SJCRH30 (cell line): ENCODE results near the gene PGA5. TPM values are rescaled to one million over a fixed set of nuclear protein-coding genes. Genes with fewer than 3 reads are reported as not detected.
A peak's percentile ranks its signal among the peaks of the same experiment; 100 is the strongest.
"Not testable (repeated sequence)": the region's sequence is repeated elsewhere in the genome, so short reads cannot be mapped to it uniquely, and the experiment has no call there.

Source experiments
- DNase-seq, 2 experiments: peaks; one replicate each; pipeline ENCODE4 v3.0.0-alpha.2; 2015 to 2020
- H3K27ac ChIP-seq: fragments of 250-450 bp; sonication (Bioruptor Pico); 2 replicates; pipeline ENCODE4 v1.5.1; 2020; ENCODE audit warnings: mild to moderate bottlenecking, moderate library complexity
- H3K27me3 ChIP-seq: fragments of 250-450 bp; sonication (Bioruptor Pico); 2 replicates; pipeline ENCODE4 v1.5.1; 2020; ENCODE audit warnings: mild to moderate bottlenecking, moderate library complexity
- H3K36me3 ChIP-seq: fragments of 250-450 bp; sonication (Bioruptor Pico); 2 replicates; pipeline ENCODE4 v1.5.1; 2020; ENCODE audit warnings: mild to moderate bottlenecking, moderate library complexity
- H3K4me1 ChIP-seq: fragments of 250-450 bp; sonication (Bioruptor Pico); 2 replicates; pipeline ENCODE4 v1.5.1; 2020; ENCODE audit warnings: mild to moderate bottlenecking, moderate library complexity
- H3K4me3 ChIP-seq: fragments of 250-450 bp; sonication (Bioruptor Pico); 2 replicates; pipeline ENCODE4 v1.5.1; 2020; ENCODE audit warnings: mild to moderate bottlenecking, moderate library complexity
- H3K9me3 ChIP-seq: fragments of 250-450 bp; sonication (Bioruptor Pico); replicated peaks from 2 replicates; pipeline ENCODE4 v1.5.1; 2020; ENCODE audit warnings: mild to moderate bottlenecking, moderate library complexity
- total RNA-seq: library from RNA; depleted of rRNA; stranded (reverse); fragments of >200 nt; shearing (Covaris generic); gene quantifications from 2 replicates; pipeline ENCODE4 v1.2.3, GENCODE V29; 2014; rRNA removed

Gene PGA5
- total RNA-seq = not detected in 2 replicates

- not testable (repeated sequence) for H3K4me1 ChIP-seq, H3K36me3 ChIP-seq, H3K27me3 ChIP-seq, DNase-seq, H3K4me3 ChIP-seq, H3K27ac ChIP-seq, H3K9me3 ChIP-seq
Measured at GRCh38 chr11:61240875-61241274, at the start of gene PGA5. TSS of gene PGA5 (plus strand) at chr11:61241175. CDS start at chr11:61241227, 52 bp downstream.

- Histone ChIP-seq H3K9me3 (no peaks in the 10 kb centered on the region), H3K36me3 (no peaks in the 10 kb centered on the region), H3K27me3 (no peaks in the 10 kb centered on the region; the same call in 1 of the 2 replicates), H3K4me1 (no peaks in the 10 kb centered on the region), H3K27ac (no peak overlapping the region), H3K4me3 (no peak overlapping the region)
- DNase-seq = peak in 1 of 2 experiments; percentile 13
Measured at GRCh38 chr11:61193596-61193995, 47.4 kb upstream of the PGA5 start.

GRCh38 chr11:61194169-61194671 lies 46.8 kb upstream of the PGA5 start:
- Histone ChIP-seq H3K27me3 (no peaks in the 10 kb centered on the region; the same call in 1 of the 2 replicates), H3K9me3 (no peaks in the 10 kb centered on the region), H3K27ac (no peak overlapping the region), H3K36me3 (no peaks in the 10 kb centered on the region), H3K4me3 (no peak overlapping the region), H3K4me1 (no peaks in the 10 kb centered on the region)
- no peak for DNase-seq

GRCh38 chr11:61194981-61195695 lies 45.8 kb upstream of the PGA5 start:
- Histone ChIP-seq H3K4me1 (no peaks in the 10 kb centered on the region), H3K27ac (no peak overlapping the region), H3K9me3 (no peaks in the 10 kb centered on the region), H3K36me3 (no peaks in the 10 kb centered on the region), H3K4me3 (no peak overlapping the region), H3K27me3 (no peaks in the 10 kb centered on the region; the same call in 1 of the 2 replicates)
- no peak for DNase-seq

GRCh38 chr11:61195719-61196118 lies 45.3 kb upstream of the PGA5 start:
- no peaks in the 10 kb centered on the region for H3K4me1 ChIP-seq

GRCh38 chr11:61198361-61198760 lies 42.6 kb upstream of the PGA5 start:
- H3K36me3 ChIP-seq = no peaks in the 10 kb centered on the region
- no peaks in the 10 kb centered on the region for H3K9me3 ChIP-seq
- H3K27ac ChIP-seq = no peak overlapping the region
- DNase-seq = no peak
- no peaks in the 10 kb centered on the region for H3K27me3 ChIP-seq
- H3K4me3 ChIP-seq = no peak overlapping the region
- no peaks in the 10 kb centered on the region for H3K4me1 ChIP-seq

More at GRCh38 chr11:61195719-61196118, 45.3 kb upstream of the PGA5 start:
- no peak overlapping the region for H3K4me3 ChIP-seq
- H3K9me3 ChIP-seq = no peaks in the 10 kb centered on the region
- DNase-seq = no peak
- no peak overlapping the region for H3K27ac ChIP-seq
- H3K36me3 ChIP-seq = no peaks in the 10 kb centered on the region
- no peaks in the 10 kb centered on the region; the same call in 1 of the 2 replicates for H3K27me3 ChIP-seq

- no peak for DNase-seq
Measured at GRCh38 chr11:61198948-61199523, 41.9 kb upstream of the PGA5 start.

GRCh38 chr11:61201476-61201875 lies 39.5 kb upstream of the PGA5 start:
- Histone ChIP-seq H3K36me3 (no peaks in the 10 kb centered on the region), H3K27me3 (no peaks in the 10 kb centered on the region), H3K9me3 (no peaks in the 10 kb centered on the region), H3K27ac (no peak overlapping the region), H3K4me1 (no peaks in the 10 kb centered on the region), H3K4me3 (no peak overlapping the region)
- no peak for DNase-seq

More at GRCh38 chr11:61198948-61199523, 41.9 kb upstream of the PGA5 start:
- H3K9me3 ChIP-seq = no peaks in the 10 kb centered on the region
- no peaks in the 10 kb centered on the region for H3K27me3 ChIP-seq
- no peaks in the 10 kb centered on the region for H3K36me3 ChIP-seq
- no peaks in the 10 kb centered on the region for H3K4me1 ChIP-seq
- H3K4me3 ChIP-seq = no peak overlapping the region
- H3K27ac ChIP-seq = no peak overlapping the region

GRCh38 chr11:61202950-61203746 lies 37.8 kb upstream of the PGA5 start, which contains the start of gene PGA3:
TSS of gene PGA3 (plus strand) at chr11:61203515. CDS start at chr11:61203565, 50 bp downstream.
- H3K27me3 ChIP-seq, H3K36me3 ChIP-seq, DNase-seq, H3K4me1 ChIP-seq, H3K27ac ChIP-seq, H3K4me3 ChIP-seq, H3K9me3 ChIP-seq: not testable (repeated sequence)

GRCh38 chr11:61203873-61204272 lies 37.1 kb upstream of the PGA5 start:
- not testable (repeated sequence) for H3K36me3 ChIP-seq, H3K27me3 ChIP-seq, H3K27ac ChIP-seq, H3K4me1 ChIP-seq, H3K4me3 ChIP-seq, H3K9me3 ChIP-seq, DNase-seq

- DNase-seq, H3K27ac ChIP-seq, H3K4me3 ChIP-seq, H3K36me3 ChIP-seq, H3K4me1 ChIP-seq, H3K27me3 ChIP-seq, H3K9me3 ChIP-seq: not testable (repeated sequence)
Measured at GRCh38 chr11:61204502-61205059, 36.4 kb upstream of the PGA5 start.

GRCh38 chr11:61207636-61208310 lies 33.2 kb upstream of the PGA5 start:
- not testable (repeated sequence) for H3K9me3 ChIP-seq, H3K36me3 ChIP-seq, DNase-seq, H3K27me3 ChIP-seq, H3K4me1 ChIP-seq, H3K4me3 ChIP-seq, H3K27ac ChIP-seq

GRCh38 chr11:61210629-61211028 lies 30.3 kb upstream of the PGA5 start:
- not testable (repeated sequence) for H3K4me3 ChIP-seq, H3K27me3 ChIP-seq, H3K4me1 ChIP-seq, DNase-seq, H3K9me3 ChIP-seq, H3K27ac ChIP-seq, H3K36me3 ChIP-seq

GRCh38 chr11:61211327-61211952 lies 29.5 kb upstream of the PGA5 start:
- DNase-seq, H3K27me3 ChIP-seq, H3K9me3 ChIP-seq, H3K36me3 ChIP-seq, H3K4me3 ChIP-seq, H3K27ac ChIP-seq, H3K4me1 ChIP-seq: not testable (repeated sequence)
